Measurements from ENCODE around the gene IDH3G. TPM values are rescaled to one million over a fixed set of nuclear protein-coding genes. Genes with fewer than 3 reads are reported as not detected.

IDH3G gene
- total RNA-seq = 70.8 and 72.4 TPM in 2 replicates

DNA sequence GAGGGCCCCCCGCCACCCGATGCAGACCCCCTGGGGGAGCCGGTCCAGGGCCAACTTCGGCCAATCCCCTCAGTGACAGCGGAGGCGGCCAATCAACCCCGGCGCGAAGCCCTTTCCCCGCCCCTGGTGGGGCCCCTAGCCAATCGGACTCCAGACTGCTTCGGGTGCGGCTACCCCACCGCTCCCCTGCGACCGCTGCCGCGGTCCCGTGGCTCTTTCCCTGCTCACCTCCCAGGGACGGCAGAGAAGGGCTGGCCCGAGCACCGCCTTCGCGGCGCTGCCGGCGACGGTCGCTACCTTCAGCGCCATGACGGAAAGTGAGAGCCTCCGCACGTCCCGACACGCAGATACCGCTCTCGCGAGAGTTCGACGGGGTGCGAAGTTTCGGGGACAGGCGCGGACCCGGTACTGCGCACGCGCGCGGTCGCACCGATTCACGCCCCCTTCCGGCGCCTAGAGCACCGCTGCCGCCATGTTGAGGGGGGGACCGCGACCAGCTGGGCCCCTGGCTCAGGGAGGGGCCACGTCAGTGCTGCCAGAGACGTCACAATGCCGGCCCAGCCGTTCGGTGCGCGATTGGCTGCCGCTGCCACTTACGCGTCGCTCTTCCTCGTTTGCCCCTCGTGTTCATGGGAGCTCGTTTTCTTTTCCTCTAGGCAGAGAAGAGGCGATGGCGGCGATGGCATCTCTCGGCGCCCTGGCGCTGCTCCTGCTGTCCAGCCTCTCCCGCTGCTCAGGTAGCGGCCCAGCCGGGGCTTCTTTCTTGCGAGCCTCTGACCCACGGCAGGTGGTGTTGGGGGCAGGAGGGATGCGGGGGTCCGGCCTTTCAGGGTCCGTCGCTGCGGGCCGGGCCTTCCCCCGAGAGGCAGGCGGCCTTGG lies at the start of gene IDH3G, which contains the start of gene SSR4:
IDH3G (minus strand) TSS at position 358 of the 879 bp plus-strand sequence; CDS start at position 309, 49 bp downstream.
SSR4 (plus strand) TSS at position 651 of the 879 bp plus-strand sequence; CDS start at position 671, 20 bp downstream.
- DNase-seq (ENCODE audit: low spot score) = peak; percentile 91
- H3K4me3 Mint-ChIP-seq (ENCODE audit: low read depth) = peak within 1 kb of the TSS; percentile 97
- no peaks in the 10 kb centered on the region for H3K27me3 Mint-ChIP-seq (ENCODE audit: low read depth)
- H3K9me3 Mint-ChIP-seq = no peaks in the 10 kb centered on the region
- intact Hi-C loops (cut with micrococcal nuclease) = loop anchor here (1.0 kb wide), 2 partner anchors 70 to 134 kb away; partner anchors contain the start of genes ABCD1 and BCAP31
- peaks cover 9% of the 10 kb centered on the region for H3K4me1 Mint-ChIP-seq (ENCODE audit: low read depth)
- H3K27ac Mint-ChIP-seq = peak within 1 kb of the TSS; percentile 93
- H3K36me3 Mint-ChIP-seq (ENCODE audit: low read depth) = peaks cover 39% of the 10 kb centered on the region

- intact Hi-C loops (cut with micrococcal nuclease) = no loop called here
- no peak overlapping the region for H3K4me3 Mint-ChIP-seq (ENCODE audit: low read depth)
- no peaks in the 10 kb centered on the region for H3K36me3 Mint-ChIP-seq (ENCODE audit: low read depth)
- no peaks in the 10 kb centered on the region for H3K4me1 Mint-ChIP-seq (ENCODE audit: low read depth)
- no peak overlapping the region for H3K27ac Mint-ChIP-seq
- no peaks in the 10 kb centered on the region for H3K9me3 Mint-ChIP-seq
- H3K27me3 Mint-ChIP-seq (ENCODE audit: low read depth) = peaks cover 14% of the 10 kb centered on the region
- no peak for DNase-seq (ENCODE audit: low spot score)
Observed at GRCh38 chrX:153836921-153837320, 42.7 kb upstream of the IDH3G start.

DNA sequence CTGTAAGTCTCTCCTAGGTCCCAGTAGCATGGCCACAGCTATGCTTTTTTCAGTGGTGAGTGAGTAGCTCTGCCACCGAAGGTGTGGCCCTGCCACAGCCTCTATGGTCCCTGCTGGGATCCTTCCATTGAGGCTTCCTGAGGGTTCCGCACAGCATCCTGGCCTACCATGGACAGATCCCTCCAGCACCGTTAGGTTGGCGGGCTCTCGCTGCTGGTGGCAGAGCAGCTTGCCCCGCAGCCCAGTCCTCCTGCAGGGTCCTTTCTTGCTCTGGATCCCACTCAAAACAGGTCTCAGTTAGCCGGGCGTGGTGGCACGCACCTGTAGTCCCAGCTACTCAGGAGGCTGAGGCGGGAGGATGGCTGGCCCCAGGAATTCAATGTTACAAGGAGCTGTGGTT lies 38.6 kb upstream of the IDH3G start:
- intact Hi-C loops (cut with micrococcal nuclease) = no loop called here

GRCh38 chrX:153831429-153832150 lies 37.4 kb upstream of the IDH3G start:
- Mint-ChIP-seq H3K4me1 (ENCODE audit: low read depth) (peaks cover 3% of the 10 kb centered on the region), H3K27ac (no peak overlapping the region), H3K36me3 (ENCODE audit: low read depth) (no peaks in the 10 kb centered on the region), H3K9me3 (no peaks in the 10 kb centered on the region), H3K4me3 (ENCODE audit: low read depth) (peak overlapping the region; percentile 37), H3K27me3 (ENCODE audit: low read depth) (peaks cover 36% of the 10 kb centered on the region)
- intact Hi-C loops (cut with micrococcal nuclease) = no loop called here
- DNase-seq (ENCODE audit: low spot score) = no peak

More for the DNA sequence above, 38.6 kb upstream of the IDH3G start:
- H3K27ac Mint-ChIP-seq = no peak overlapping the region
- H3K4me3 Mint-ChIP-seq (ENCODE audit: low read depth) = no peak overlapping the region
- H3K4me1 Mint-ChIP-seq (ENCODE audit: low read depth) = no peaks in the 10 kb centered on the region
- no peaks in the 10 kb centered on the region for H3K36me3 Mint-ChIP-seq (ENCODE audit: low read depth)
- no peak for DNase-seq (ENCODE audit: low spot score)
- H3K27me3 Mint-ChIP-seq (ENCODE audit: low read depth) = peaks cover 26% of the 10 kb centered on the region
- H3K9me3 Mint-ChIP-seq = no peaks in the 10 kb centered on the region

GRCh38 chrX:153830640-153831428 lies 36.7 kb upstream of the IDH3G start:
- H3K27ac Mint-ChIP-seq = no peak overlapping the region
- no peaks in the 10 kb centered on the region for H3K9me3 Mint-ChIP-seq
- DNase-seq (ENCODE audit: low spot score) = no peak
- intact Hi-C loops (cut with micrococcal nuclease) = no loop called here
- H3K27me3 Mint-ChIP-seq (ENCODE audit: low read depth) = peaks cover 34% of the 10 kb centered on the region
- H3K4me3 Mint-ChIP-seq (ENCODE audit: low read depth) = no peak overlapping the region
- no peaks in the 10 kb centered on the region for H3K36me3 Mint-ChIP-seq (ENCODE audit: low read depth)
- H3K4me1 Mint-ChIP-seq (ENCODE audit: low read depth) = peaks cover 3% of the 10 kb centered on the region

DNA sequence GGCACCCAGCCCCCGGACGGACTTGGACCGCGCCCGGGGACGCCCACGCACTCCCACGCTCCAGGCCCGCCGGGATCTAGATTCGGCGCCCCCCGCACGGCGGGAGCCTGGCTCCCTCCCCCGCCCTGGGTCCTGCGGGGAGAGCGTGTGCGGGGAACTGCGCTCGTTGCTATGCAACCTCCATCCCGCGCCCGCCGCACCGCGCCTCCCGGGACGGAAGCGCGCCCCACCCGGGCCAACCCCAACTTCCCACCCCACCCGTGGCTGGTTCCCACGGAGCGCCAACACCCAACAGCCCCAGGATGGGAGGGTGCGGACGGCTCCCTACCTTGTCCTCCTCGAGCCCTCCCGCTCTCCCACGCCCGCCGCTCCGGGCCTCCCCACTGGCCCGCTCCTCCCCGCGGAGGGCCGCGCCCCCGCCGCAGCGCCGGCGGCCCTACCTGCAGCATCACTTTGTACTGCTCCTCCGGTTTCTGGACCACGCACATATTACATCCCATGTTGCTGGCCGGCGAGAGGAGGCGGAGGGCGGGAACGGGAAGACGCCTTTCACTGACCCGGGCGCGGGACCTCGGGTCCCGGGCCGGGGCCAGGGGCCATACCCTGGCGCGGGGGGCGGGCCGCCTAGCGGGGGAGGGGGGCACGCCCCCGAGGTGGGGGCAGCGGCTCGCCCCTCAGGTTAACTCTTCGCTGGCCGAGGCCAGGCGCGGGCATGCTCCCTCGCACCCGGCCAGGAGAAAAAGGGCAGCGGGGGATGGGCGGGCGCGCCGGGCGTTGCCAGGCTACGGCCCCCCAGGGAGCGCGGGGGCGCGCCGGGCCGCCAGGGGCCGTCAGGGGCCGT lies 35.8 kb upstream of the IDH3G start, which contains the start of gene PDZD4:
PDZD4 (minus strand) TSS at position 746 of the 841 bp plus-strand sequence; CDS start at position 500, 246 bp downstream.
- no peaks in the 10 kb centered on the region for H3K9me3 Mint-ChIP-seq
- no peak within 1 kb of the TSS for H3K27ac Mint-ChIP-seq
- no peak within 1 kb of the TSS for H3K4me3 Mint-ChIP-seq (ENCODE audit: low read depth)
- DNase-seq (ENCODE audit: low spot score) = no peak
- H3K27me3 Mint-ChIP-seq (ENCODE audit: low read depth) = peaks cover 34% of the 10 kb centered on the region
- H3K4me1 Mint-ChIP-seq (ENCODE audit: low read depth) = peaks cover 3% of the 10 kb centered on the region
- H3K36me3 Mint-ChIP-seq (ENCODE audit: low read depth) = no peaks in the 10 kb centered on the region
- intact Hi-C loops (cut with micrococcal nuclease) = no loop called here

GRCh38 chrX:153829549-153829798 lies 35.3 kb upstream of the IDH3G start:
- intact Hi-C loops (cut with micrococcal nuclease) = no loop called here
- peaks cover 3% of the 10 kb centered on the region for H3K4me1 Mint-ChIP-seq (ENCODE audit: low read depth)
- no peak overlapping the region for H3K27ac Mint-ChIP-seq
- no peaks in the 10 kb centered on the region for H3K9me3 Mint-ChIP-seq
- peaks cover 34% of the 10 kb centered on the region for H3K27me3 Mint-ChIP-seq (ENCODE audit: low read depth)
- no peak for DNase-seq (ENCODE audit: low spot score)
- no peaks in the 10 kb centered on the region for H3K36me3 Mint-ChIP-seq (ENCODE audit: low read depth)
- H3K4me3 Mint-ChIP-seq (ENCODE audit: low read depth) = no peak overlapping the region

- peaks cover 3% of the 10 kb centered on the region for H3K4me1 Mint-ChIP-seq (ENCODE audit: low read depth)
- intact Hi-C loops (cut with micrococcal nuclease) = no loop called here
- no peak overlapping the region for H3K4me3 Mint-ChIP-seq (ENCODE audit: low read depth)
- DNase-seq (ENCODE audit: low spot score) = no peak
- H3K9me3 Mint-ChIP-seq = no peaks in the 10 kb centered on the region
- no peak overlapping the region for H3K27ac Mint-ChIP-seq
- H3K36me3 Mint-ChIP-seq (ENCODE audit: low read depth) = no peaks in the 10 kb centered on the region
- H3K27me3 Mint-ChIP-seq (ENCODE audit: low read depth) = peaks cover 38% of the 10 kb centered on the region
Observed at GRCh38 chrX:153828723-153829548, 34.8 kb upstream of the IDH3G start.

GRCh38 chrX:153828308-153828707 lies 34.1 kb upstream of the IDH3G start:
- H3K4me1 Mint-ChIP-seq (ENCODE audit: low read depth) = peaks cover 3% of the 10 kb centered on the region
- H3K4me3 Mint-ChIP-seq (ENCODE audit: low read depth) = no peak overlapping the region
- no peak overlapping the region for H3K27ac Mint-ChIP-seq
- intact Hi-C loops (cut with micrococcal nuclease) = no loop called here
- no peaks in the 10 kb centered on the region for H3K36me3 Mint-ChIP-seq (ENCODE audit: low read depth)
- no peaks in the 10 kb centered on the region for H3K9me3 Mint-ChIP-seq
- peaks cover 38% of the 10 kb centered on the region for H3K27me3 Mint-ChIP-seq (ENCODE audit: low read depth)
- no peak for DNase-seq (ENCODE audit: low spot score)

DNA sequence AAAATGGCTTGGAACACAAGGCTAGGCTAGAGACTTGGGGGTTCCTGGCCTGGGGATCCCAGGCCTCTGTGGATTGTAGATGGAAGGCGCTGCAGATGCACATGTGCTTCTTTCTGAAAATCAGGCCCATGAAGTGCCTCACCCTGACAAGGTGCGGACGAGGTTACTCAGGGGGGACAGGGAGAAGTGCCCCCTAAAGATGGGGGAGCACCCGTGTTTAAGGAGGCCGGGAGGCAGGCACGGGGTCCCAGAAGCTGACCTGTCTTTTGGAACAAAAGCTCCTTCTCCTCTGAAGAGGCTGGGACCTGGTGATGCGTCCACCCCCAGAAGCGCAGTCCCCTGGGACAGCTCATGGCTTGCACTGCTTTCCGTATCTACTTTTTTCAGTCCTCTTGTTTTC lies 33.7 kb upstream of the IDH3G start:
- H3K4me1 Mint-ChIP-seq (ENCODE audit: low read depth) = peaks cover 3% of the 10 kb centered on the region
- no peak overlapping the region for H3K4me3 Mint-ChIP-seq (ENCODE audit: low read depth)
- no peaks in the 10 kb centered on the region for H3K36me3 Mint-ChIP-seq (ENCODE audit: low read depth)
- peaks cover 34% of the 10 kb centered on the region for H3K27me3 Mint-ChIP-seq (ENCODE audit: low read depth)
- H3K27ac Mint-ChIP-seq = no peak overlapping the region
- DNase-seq (ENCODE audit: low spot score) = no peak
- intact Hi-C loops (cut with micrococcal nuclease) = no loop called here
- no peaks in the 10 kb centered on the region for H3K9me3 Mint-ChIP-seq

GRCh38 chrX:153827016-153827415 lies 32.8 kb upstream of the IDH3G start:
- no peaks in the 10 kb centered on the region for H3K9me3 Mint-ChIP-seq
- no peaks in the 10 kb centered on the region for H3K36me3 Mint-ChIP-seq (ENCODE audit: low read depth)
- no peak overlapping the region for H3K27ac Mint-ChIP-seq
- peaks cover 31% of the 10 kb centered on the region for H3K27me3 Mint-ChIP-seq (ENCODE audit: low read depth)
- no peak for DNase-seq (ENCODE audit: low spot score)
- no peak overlapping the region for H3K4me3 Mint-ChIP-seq (ENCODE audit: low read depth)
- intact Hi-C loops (cut with micrococcal nuclease) = no loop called here
- peaks cover 11% of the 10 kb centered on the region for H3K4me1 Mint-ChIP-seq (ENCODE audit: low read depth)
